Epithelial cell of esophagus (primary cell): ENCODE data around the gene TXLNA.

Experiments
- DNase-seq: peaks from one replicate; pipeline ENCODE4 v3.0.0; 2010; ENCODE audit warnings: low read depth
- H3K4me3 ChIP-seq: 2 replicates; pipeline ENCODE4 v1.5.1; 2011; ENCODE audit warnings: mild to moderate bottlenecking, low read length, control low read depth
- CTCF ChIP-seq: IDR thresholded peaks from 2 replicates; pipeline ENCODE4 v1.5.1; 2011; ENCODE audit warnings: low read depth, mild to moderate bottlenecking, low read length, control low read depth, inconsistent platforms; ENCODE audit not compliant: insufficient read depth; ENCODE audit errors: missing control alignments

TXLNA gene

GRCh38 chr1:32215629-32216480 is 36.4 kb downstream of the TXLNA start:
- TF ChIP-seq CTCF: peak; percentile 90
- peak; percentile 82 for DNase-seq
- no peak overlapping the region for H3K4me3 ChIP-seq

- no peak for TF ChIP-seq CTCF
- no peak for DNase-seq
Observed at GRCh38 chr1:32216566-32216965, 37.1 kb downstream of the TXLNA start.

GRCh38 chr1:32219022-32219421 is 39.5 kb downstream of the TXLNA start:
- no peak for DNase-seq
- no peak overlapping the region for H3K4me3 ChIP-seq
- TF ChIP-seq CTCF: no peak

More at GRCh38 chr1:32216566-32216965, 37.1 kb downstream of the TXLNA start:
- no peak overlapping the region for H3K4me3 ChIP-seq

GRCh38 chr1:32220746-32221580 is 41.5 kb downstream of the TXLNA start:
- no peak for DNase-seq
- H3K4me3 ChIP-seq: peak overlapping the region; percentile 98
- no peak for TF ChIP-seq CTCF

- DNase-seq: no peak
- TF ChIP-seq CTCF: no peak
- peak overlapping the region; percentile 98 for H3K4me3 ChIP-seq
Observed at GRCh38 chr1:32221581-32221979, 42.1 kb downstream of the TXLNA start.

- peak within 1 kb of the TSS; percentile 98 for H3K4me3 ChIP-seq
- no peak for TF ChIP-seq CTCF
- peak; percentile 93 for DNase-seq
Observed at GRCh38 chr1:32221980-32222755, 42.7 kb downstream of the TXLNA start, which contains the start of the genes EIF3I and TMEM234. Gene EIF3I, plus strand, starts transcription at chr1:32222407. Its CDS starts 35 bp downstream, at chr1:32222442. Gene TMEM234, minus strand, starts transcription at chr1:32222353. Its CDS starts 31 bp downstream, at chr1:32222322.
